ENCODE measurements around the gene DNAJC3.

GRCh38 chr13:95787356-95788099, 110.6 kb downstream of the DNAJC3 start:
- TF ChIP-seq CTCF (IDR thresholded peaks at IDR 0.05), result no peak
- no peak for TF ChIP-seq POLR2A (IDR thresholded peaks at IDR 0.05)

Measured in lower leg skin (tissue), 3 donors.